NCI-H748 (cell line): ENCODE measurements around the gene NLRP9.

Experiments used
- DNase-seq: peaks from one replicate; lab custom pipeline; 2025; ENCODE audit not compliant: unreplicated experiment; lab: John Stamatoyannopoulos, UW

Gene NLRP9

GRCh38 chr19:55689411-55690108, 48.6 kb downstream of the NLRP9 start:
- no peak for DNase-seq

- DNase-seq = peak; percentile 73
Observed at GRCh38 chr19:55688422-55689218, 49.6 kb downstream of the NLRP9 start.

GRCh38 chr19:55687281-55688201, 50.7 kb downstream of the NLRP9 start:
- no peak for DNase-seq

GRCh38 chr19:55686311-55687050, 51.7 kb downstream of the NLRP9 start:
- DNase-seq = no peak

GRCh38 chr19:55685776-55686175, 52.4 kb downstream of the NLRP9 start:
- no peak for DNase-seq

- DNase-seq = no peak
Observed at GRCh38 chr19:55684946-55685681, 53.1 kb downstream of the NLRP9 start.

GRCh38 chr19:55683449-55684261, 54.5 kb downstream of the NLRP9 start:
- DNase-seq = no peak

GRCh38 chr19:55681131-55682092, 56.8 kb downstream of the NLRP9 start:
- no peak for DNase-seq

- DNase-seq = no peak
Observed at GRCh38 chr19:55680339-55681130, 57.7 kb downstream of the NLRP9 start.

GRCh38 chr19:55679343-55680257, 58.6 kb downstream of the NLRP9 start:
- DNase-seq = no peak

GRCh38 chr19:55678121-55678671, 60.0 kb downstream of the NLRP9 start:
- DNase-seq = no peak

GRCh38 chr19:55677572-55678028, 60.6 kb downstream of the NLRP9 start:
- no peak for DNase-seq

- no peak for DNase-seq
Observed at GRCh38 chr19:55676889-55677505, 61.2 kb downstream of the NLRP9 start.

- no peak for DNase-seq
Observed at GRCh38 chr19:55676383-55676782, 61.8 kb downstream of the NLRP9 start.

GRCh38 chr19:55675661-55676354, 62.4 kb downstream of the NLRP9 start:
- DNase-seq = no peak
